OCI-M2 (cell line): ENCODE data around the gene RCOR2.

Source experiments
- DNase-seq: peaks from one replicate; lab custom pipeline; 2025; ENCODE audit not compliant: unreplicated experiment; lab: John Stamatoyannopoulos, UW

Gene RCOR2

DNA sequence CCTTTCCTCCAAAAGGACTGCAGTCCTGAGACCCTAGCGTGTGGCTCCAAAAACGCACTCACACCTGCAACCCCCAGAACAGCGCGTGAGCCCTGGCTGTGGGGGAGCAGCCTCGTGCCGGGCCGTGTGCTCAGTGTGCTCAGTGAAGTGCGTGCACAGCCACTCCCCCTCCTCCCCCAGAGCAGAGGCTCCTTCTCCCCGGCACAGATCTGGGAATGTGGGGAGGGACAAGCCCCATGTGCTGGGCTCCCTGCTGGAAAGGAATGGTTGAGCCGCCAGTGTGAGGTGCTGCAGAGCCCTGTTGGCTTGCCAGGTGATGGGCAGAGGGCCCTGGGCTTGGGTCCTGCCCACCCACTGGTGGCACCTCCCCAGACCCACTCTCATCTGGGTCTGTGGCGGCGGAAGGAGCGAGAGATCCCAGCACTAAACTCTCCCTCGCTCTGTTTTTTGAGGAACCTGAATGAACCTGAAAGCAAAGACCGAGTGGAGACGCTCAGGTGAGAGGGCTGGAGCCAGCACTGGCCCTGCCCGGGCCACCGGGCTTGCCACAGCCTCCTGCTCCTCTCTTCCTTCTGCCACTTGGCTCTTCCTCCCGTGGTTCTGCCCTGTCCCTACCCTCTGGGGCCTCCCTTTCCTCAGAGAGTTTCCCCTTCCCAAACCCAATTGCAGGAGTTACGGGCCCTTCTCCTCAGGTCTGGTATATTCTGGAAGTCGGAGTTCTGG, 9.0 kb downstream of the RCOR2 start:
- no peak for DNase-seq

DNA sequence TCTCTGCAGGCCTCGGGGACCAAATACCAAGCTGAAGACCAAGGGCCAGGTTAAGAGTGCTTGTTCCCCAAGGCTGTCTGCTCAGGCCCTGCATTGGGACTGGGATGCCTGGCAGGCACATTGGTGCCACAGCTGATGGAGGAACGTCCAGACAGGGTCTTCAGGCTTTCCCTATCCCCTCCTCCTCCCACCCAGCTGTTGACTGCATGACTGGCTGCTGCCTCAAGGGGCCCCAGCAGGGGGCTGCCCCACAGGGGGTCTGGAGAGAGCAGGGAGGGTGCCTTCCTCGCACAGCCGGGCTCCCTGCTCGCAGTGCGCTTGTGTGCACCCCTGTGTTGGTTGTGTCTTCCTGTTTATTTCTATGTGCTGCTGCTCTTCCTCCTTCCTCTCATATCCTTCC, 9.9 kb downstream of the RCOR2 start:
- no peak for DNase-seq

DNA sequence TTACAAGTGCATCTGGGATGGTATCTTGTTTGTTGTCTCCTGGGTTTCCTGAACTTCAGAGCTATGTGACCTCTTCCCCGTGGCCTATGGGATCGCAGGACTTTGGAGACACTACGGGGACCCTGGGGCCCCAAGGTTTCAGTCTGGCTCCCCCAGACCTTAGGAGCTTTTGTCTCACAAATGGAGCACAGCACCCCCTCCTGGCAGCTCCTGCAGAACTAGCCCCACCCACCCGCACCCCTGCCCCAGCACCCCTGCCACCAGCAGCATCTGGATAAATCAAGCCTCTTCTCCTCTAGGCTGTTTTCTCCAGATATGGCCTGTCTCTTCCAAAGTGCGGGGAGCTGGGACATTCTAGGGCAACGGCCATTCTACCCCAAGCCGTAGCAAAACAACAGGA, 10.4 kb downstream of the RCOR2 start:
- DNase-seq, result no peak

DNA sequence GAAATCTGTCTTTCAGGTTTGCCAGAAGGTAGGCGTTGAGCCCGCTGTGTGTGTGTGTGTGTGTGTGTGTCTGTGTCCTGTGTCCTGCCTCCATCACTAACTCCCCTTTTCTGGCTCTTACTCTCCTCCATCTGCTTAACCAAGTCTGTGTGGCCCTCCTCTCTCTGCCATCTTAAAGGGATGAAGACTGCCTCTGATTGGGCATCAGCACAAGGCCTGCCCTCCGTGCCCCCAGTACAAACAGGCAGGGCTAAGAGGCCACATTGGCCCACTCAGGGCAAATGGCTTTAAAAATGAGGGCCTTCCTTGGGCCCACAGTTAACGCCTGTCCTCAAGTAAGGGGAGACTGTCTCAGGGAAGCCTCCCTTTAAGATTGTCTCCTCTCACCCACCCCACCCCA, 10.9 kb downstream of the RCOR2 start:
- DNase-seq, result no peak

GRCh38 chr11:63905179-63905578, 11.8 kb downstream of the RCOR2 start:
- no peak for DNase-seq

- no peak for DNase-seq
These were observed 12.2 kb downstream of the RCOR2 start for GRCh38 chr11:63904743-63905142.

DNA sequence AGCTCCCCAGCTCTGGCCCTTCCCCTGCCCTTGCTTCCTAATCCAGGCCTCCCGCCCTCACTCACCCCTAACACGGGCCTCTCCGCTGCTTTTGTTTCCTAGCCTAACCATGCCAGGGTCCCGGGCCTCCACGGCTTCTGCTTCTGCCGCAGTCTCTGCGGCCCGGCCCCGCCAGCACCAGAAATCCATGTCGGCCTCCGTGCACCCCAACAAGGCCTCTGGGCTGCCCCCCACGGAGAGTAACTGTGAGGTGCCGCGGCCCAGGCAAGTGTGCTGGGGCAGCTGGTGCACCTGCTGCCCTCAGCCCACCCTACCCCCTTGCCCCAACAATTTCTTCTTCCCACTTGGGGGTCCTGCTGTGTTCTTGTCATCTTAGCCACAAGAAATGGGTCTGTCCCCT, 13.1 kb downstream of the RCOR2 start:
- no peak for DNase-seq

- DNase-seq, result no peak
These were observed 15.3 kb downstream of the RCOR2 start for GRCh38 chr11:63901660-63902059.

GRCh38 chr11:63897459-63898146, 19.4 kb downstream of the RCOR2 start:
- DNase-seq, result no peak

- no peak for DNase-seq
These were observed 20.9 kb downstream of the RCOR2 start for GRCh38 chr11:63896071-63896470.

GRCh38 chr11:63893355-63893754, 23.6 kb downstream of the RCOR2 start:
- no peak for DNase-seq

- DNase-seq, result no peak
These were observed 24.7 kb downstream of the RCOR2 start for GRCh38 chr11:63892228-63892627.

GRCh38 chr11:63890368-63890767, 26.6 kb downstream of the RCOR2 start:
- no peak for DNase-seq

- no peak for DNase-seq
These were observed 27.6 kb downstream of the RCOR2 start for GRCh38 chr11:63889344-63889743.

DNA sequence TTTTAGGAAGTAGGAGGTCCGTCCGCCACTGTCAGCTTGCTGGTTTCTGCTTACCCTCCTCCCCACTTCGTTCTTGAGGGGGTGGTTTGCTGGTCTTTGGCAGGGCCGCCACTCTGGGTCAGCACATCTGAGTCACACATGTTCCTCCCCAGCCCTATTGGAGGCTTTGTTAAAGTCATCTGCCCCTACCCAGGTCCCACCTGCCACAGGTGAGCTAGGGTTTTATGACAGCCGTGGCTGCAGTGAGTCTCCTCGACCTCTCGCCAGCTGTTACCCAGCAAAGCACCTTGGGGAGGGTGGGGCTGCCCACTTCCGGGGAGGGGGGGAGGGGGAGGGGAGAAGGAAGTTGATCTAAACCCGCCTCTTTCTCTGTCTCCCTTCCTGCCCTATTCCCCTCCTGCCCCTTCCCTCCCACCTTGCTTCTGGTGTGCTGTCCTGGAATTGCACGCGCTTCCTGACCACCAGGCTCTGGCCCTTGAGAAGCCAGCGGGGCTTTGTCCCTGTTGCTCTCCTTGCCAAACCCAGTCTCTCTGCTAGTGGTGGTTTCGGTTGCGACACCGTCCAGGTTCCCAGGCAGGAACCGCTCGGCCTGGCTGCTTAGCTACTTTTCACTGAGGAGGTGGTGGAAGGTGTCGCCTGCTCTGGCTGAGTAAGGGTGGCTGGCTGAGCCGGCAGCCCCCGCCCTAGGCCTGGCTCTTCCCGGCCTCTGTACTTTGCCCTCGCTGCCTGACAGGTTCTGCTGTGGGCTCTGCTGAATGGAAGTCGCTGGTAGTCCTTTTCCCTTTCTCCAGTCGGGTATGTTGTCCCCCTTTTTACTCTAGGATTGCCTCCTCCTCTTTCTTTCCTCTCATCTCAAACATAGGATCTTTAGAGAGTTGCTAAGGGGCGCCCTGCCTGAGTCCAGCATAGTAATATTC, 28.5 kb downstream of the RCOR2 start:
- DNase-seq, result no peak

DNA sequence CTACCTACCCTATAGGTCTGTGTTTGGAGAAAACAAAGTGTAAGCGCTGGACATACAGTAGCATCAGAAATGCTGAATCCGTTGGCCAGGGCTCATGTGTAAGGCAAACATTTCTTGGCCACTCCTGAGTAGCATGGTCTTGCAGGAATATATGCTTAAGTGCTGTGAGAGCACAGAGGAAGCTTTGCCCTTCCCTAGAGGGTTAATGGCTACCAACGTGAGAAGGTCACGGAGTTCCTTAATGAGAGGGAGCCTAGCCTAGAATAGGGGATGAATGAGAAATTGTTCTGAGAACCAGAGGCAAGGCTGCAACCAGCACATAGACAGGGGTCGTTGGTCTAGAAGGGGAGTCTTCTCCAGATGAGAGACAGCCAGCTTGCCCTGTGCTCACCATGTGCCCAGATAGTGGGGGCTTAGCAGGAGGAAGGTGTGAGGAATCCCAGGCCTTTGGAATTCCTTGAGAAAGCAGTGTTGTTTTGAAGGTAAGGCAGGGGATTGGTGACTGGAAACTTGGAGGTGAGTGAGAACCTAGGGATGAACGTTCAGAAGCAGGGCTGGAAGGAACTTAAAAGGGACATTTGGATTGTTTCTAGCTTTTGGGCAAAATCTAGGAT, 29.5 kb downstream of the RCOR2 start:
- no peak for DNase-seq

GRCh38 chr11:63884196-63884932, 32.6 kb downstream of the RCOR2 start:
- DNase-seq, result no peak

DNA sequence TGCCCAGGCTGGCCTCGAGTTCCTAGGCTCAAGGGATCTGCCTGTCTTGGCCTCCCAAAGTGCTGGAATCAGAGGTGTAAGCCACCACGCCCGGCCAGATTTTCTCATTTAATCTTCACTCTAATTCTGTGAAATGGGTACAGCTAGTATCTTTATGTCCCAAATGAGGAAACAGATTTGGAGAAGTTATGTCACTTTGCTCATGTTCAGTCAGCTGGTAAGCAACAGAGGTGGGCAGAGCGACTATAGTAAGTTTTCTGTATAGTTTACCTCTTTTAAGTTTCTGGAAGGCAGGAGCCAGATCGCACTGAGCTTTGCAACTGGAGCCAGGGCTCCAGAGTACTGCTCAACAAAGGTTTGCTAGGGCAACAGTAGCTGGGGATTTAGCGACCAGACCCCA, 33.2 kb downstream of the RCOR2 start:
- no peak for DNase-seq

GRCh38 chr11:63882555-63883242, 34.3 kb downstream of the RCOR2 start:
- no peak for DNase-seq

GRCh38 chr11:63880403-63880790, 36.6 kb downstream of the RCOR2 start:
- DNase-seq, result no peak
